H1 (cell line): Measurements from ENCODE around the gene YARS2. TPM values are rescaled to one million over a fixed set of nuclear protein-coding genes. Genes with fewer than 3 reads are reported as not detected.

Source experiments
- CHD2 ChIP-seq: IDR thresholded peaks from 2 replicates; pipeline ENCODE4 v1.6.1; 2012; ENCODE audit warnings: low read length, improper control_type of control experiment
- CTBP2 ChIP-seq: IDR thresholded peaks from 2 replicates; pipeline ENCODE4 v1.7.0; 2011; ENCODE audit warnings: borderline replicate concordance, mild to moderate bottlenecking, moderate library complexity, mixed read lengths, low read length; ENCODE audit not compliant: insufficient read depth, insufficient read length
- EZH2 ChIP-seq: fragments of 200-600 bp; sonication (generic); IDR thresholded peaks from 2 replicates; pipeline ENCODE4 v1.7.1; 2012; ENCODE audit warnings: low read depth, mild to moderate bottlenecking, moderate library complexity, low read length, inconsistent platforms; ENCODE audit not compliant: severe bottlenecking
- HDAC2 ChIP-seq, 2 experiments: fragments of 300-600 bp in 1 of 2; sonication (generic) in 1 of 2; IDR thresholded peaks; 2 replicates each; pipeline ENCODE4 v1.6.1; 2011 to 2012; ENCODE audit warnings: low read depth in 2 of 2, low read length in 2 of 2, mild to moderate bottlenecking in 2 of 2, moderate library complexity in 2 of 2, borderline replicate concordance in 1 of 2, inconsistent platforms in 1 of 2
- MAFK ChIP-seq: IDR thresholded peaks from 2 replicates; pipeline ENCODE4 v1.6.1; 2012; ENCODE audit warnings: low read depth, mild to moderate bottlenecking, improper control_type of control experiment, low read length
- PHF8 ChIP-seq: fragments of 200-600 bp; sonication (generic); conservative IDR thresholded peaks from 2 replicates; pipeline ENCODE4 v1.7.1; 2012; ENCODE audit warnings: low read depth, mild to moderate bottlenecking, inconsistent platforms, low read length, moderate library complexity
- RBBP5 ChIP-seq: IDR thresholded peaks from 2 replicates; pipeline ENCODE4 v1.7.1; 2012; ENCODE audit warnings: low read depth, mild to moderate bottlenecking, inconsistent platforms, low read length, moderate library complexity, borderline replicate concordance
- SAP30 ChIP-seq: fragments of 300-600 bp; sonication (generic); IDR thresholded peaks from 2 replicates; pipeline ENCODE4 v1.7.1; 2012; ENCODE audit warnings: low read length, moderate library complexity, mild to moderate bottlenecking, inconsistent platforms; ENCODE audit not compliant: insufficient read depth, insufficient replicate concordance
- YY1 ChIP-seq: IDR thresholded peaks from 2 replicates; pipeline ENCODE4 v1.6.1; 2011; ENCODE audit warnings: low read depth, mild to moderate bottlenecking, low read length
- ZNF274 ChIP-seq: IDR thresholded peaks from 2 replicates; pipeline ENCODE4 v1.7.0; 2012; ENCODE audit warnings: low read length, borderline replicate concordance; ENCODE audit errors: extremely low read depth
- polyA plus RNA-seq, 7 experiments: library from polyadenylated mRNA; depleted of rRNA in 3 of 7; stranded (reverse) in 5 of 7; unstranded in 2 of 7; fragments of >200 nt in 5 of 7; fragments of 200-250 nt in 2 of 7; gene quantifications; 1 replicate in 5 of 7; 2 replicates in 1 of 7; 4 replicates in 1 of 7; pipeline versions ENCODE4 v1.2.1 to v1.2.3, GENCODE V29; 2011 to 2013; ENCODE audit warnings: missing spikeins in 2 of 7, mixed read lengths in 2 of 7
- total RNA-seq: library from RNA; stranded (reverse); fragmentation: NEBNext Ultra II Directional; extraction: Animal tissue kit (Norgen Biotek cat#: 25700); gene quantifications from 2 replicates; pipeline ENCODE4 v1.2.1, GENCODE V29; 2021

YARS2 gene
- total and polyA plus RNA-seq, 2 of the 8 experiments (the other 6 are each of a cell fraction or from before 2014, with no cell fraction given): 29.9 to 41.4 TPM

DNA sequence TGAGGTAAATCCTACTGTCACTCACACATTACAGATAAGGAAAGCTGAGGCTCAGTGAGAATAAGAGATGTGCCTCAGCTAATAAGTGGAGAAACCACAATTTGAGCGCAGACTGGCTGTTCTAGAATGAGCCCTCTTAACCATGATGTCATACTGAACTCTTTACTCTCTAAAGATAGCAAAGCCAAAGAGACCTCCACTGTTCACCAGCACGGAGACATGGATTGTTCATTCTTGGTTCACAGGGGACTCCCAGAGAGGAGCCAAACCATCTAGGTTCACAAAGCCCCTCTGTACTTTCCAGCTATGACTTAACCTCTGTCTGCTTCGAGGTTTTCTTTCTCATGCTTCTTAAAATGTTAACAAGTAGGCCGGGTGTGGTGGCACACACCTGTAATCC is 32.7 kb upstream of the YARS2 start (continued):
- no peak for TF ChIP-seq HDAC2 (IDR thresholded peaks at IDR 0.05; ENCODE audit: borderline replicate concordance in 1 of 2, low read depth in 2 of 2, low read length in 2 of 2)
- no peak for TF ChIP-seq CTBP2
- no peak for TF ChIP-seq SAP30
- no peak for TF ChIP-seq EZH2
- TF ChIP-seq ZNF274: no peak
- TF ChIP-seq RBBP5: no peak
- TF ChIP-seq YY1: no peak
- TF ChIP-seq MAFK: no peak
- no peak for TF ChIP-seq CHD2
- no peak for TF ChIP-seq PHF8
